BJ (cell line): ENCODE results near the gene CYP3A5. TPM values are rescaled to one million over a fixed set of nuclear protein-coding genes. Genes with fewer than 3 reads are reported as not detected.

ENCODE experiments used
- CTCF ChIA-PET: fragments of 350-600 bp; formaldehyde crosslinking; extraction: SDS; loops from one replicate; lab custom pipeline; 2021; ENCODE audit warnings: antibody characterized with exemption, inconsistent platforms; lab: Yijun Ruan, JAX
- POLR2A ChIA-PET: fragments of 300-600 bp; sonication (Branson Sonifier 250); formaldehyde crosslinking; extraction: SDS; loops from one replicate; lab custom pipeline; 2021; ENCODE audit warnings: antibody characterized with exemption; lab: Charles Lee
- DNase-seq: peaks from one replicate; pipeline ENCODE4 v3.0.0-alpha.2; 2011; ENCODE audit warnings: low read depth
- H3K27me3 ChIP-seq: 2 replicates; pipeline ENCODE4 v1.6.0; 2011; ENCODE audit warnings: low read length; ENCODE audit not compliant: control insufficient read depth, insufficient read depth
- H3K36me3 ChIP-seq: 2 replicates; pipeline ENCODE4 v1.5.1; 2011; ENCODE audit warnings: low read length; ENCODE audit not compliant: control insufficient read depth, insufficient read depth
- H3K4me3 ChIP-seq: 2 replicates; pipeline ENCODE4 v1.5.1; 2011; ENCODE audit warnings: low read depth, mild to moderate bottlenecking, control low read depth, low read length
- polyA plus RNA-seq: library from polyadenylated mRNA; depleted of rRNA; stranded (reverse); fragments of >200 nt; gene quantifications from 2 replicates; pipeline ENCODE4 v1.2.3, GENCODE V29; 2011
- TF ChIP-seq, protein P1 (sequence below): IDR thresholded peaks from 2 replicates; pipeline ENCODE4 v1.5.1; 2011; ENCODE audit warnings: low read depth, mild to moderate bottlenecking, control low read depth, inconsistent platforms, low read length, moderate library complexity; ENCODE audit not compliant: insufficient read depth

CYP3A5 gene
- polyA plus RNA-seq, 1 experiment: not detected

DNA sequence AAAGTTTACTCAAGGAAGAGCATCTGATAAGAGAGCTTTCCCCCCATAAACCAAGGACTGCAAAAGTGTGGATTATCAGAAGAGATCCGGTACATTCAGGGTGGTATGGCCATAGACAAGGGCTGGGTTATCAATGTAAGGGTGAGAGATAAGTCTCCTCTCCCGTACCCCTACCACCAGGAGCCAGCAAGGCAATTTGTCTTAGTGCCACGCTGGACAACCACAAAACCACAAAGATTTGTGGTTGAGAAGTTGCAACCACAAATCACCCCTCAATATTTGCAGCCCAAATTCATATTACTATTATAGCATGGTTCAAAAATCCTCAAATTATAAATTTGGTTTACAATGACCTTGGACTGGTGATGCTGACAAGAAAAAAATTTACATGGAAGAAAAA lies 65.3 kb downstream of the CYP3A5 start:
- Histone ChIP-seq H3K4me3 (no peak overlapping the region), H3K36me3 (peaks cover under 1% of the 10 kb centered on the region; the same call in 1 of the 2 replicates), H3K27me3 (peaks cover 2% of the 10 kb centered on the region; the same call in 1 of the 2 replicates)
- DNase-seq: no peak
- ChIA-PET POLR2A (no interaction called here), CTCF (no interaction called here)
- TF ChIP-seq, protein P1, sequence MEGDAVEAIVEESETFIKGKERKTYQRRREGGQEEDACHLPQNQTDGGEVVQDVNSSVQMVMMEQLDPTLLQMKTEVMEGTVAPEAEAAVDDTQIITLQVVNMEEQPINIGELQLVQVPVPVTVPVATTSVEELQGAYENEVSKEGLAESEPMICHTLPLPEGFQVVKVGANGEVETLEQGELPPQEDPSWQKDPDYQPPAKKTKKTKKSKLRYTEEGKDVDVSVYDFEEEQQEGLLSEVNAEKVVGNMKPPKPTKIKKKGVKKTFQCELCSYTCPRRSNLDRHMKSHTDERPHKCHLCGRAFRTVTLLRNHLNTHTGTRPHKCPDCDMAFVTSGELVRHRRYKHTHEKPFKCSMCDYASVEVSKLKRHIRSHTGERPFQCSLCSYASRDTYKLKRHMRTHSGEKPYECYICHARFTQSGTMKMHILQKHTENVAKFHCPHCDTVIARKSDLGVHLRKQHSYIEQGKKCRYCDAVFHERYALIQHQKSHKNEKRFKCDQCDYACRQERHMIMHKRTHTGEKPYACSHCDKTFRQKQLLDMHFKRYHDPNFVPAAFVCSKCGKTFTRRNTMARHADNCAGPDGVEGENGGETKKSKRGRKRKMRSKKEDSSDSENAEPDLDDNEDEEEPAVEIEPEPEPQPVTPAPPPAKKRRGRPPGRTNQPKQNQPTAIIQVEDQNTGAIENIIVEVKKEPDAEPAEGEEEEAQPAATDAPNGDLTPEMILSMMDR: no peak

DNA sequence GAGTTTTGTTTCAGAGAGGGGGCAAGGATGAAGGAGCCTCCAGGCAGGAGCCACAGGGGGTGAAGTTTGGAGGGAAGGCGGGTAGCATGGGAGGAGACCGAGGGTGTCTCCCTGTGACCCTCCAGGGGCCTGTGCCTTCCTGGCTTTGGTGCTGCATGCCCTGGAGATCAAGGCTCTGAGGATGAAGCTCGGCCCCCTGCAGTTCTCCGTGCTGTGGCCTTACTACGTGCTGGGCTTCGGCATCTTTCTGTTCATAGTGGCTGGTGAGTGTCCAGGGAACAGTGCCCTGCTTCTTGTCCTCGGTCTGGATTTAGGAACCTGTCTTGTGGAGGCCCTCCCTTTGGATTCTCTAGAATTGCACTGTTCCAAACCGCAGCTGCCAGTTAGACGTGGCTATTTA lies 72.2 kb downstream of the CYP3A5 start:
- H3K36me3 ChIP-seq: no peaks in the 10 kb centered on the region
- TF ChIP-seq, protein P1: no peak
- H3K4me3 ChIP-seq: no peak overlapping the region
- CTCF ChIA-PET: no interaction called here
- DNase-seq: no peak
- POLR2A ChIA-PET: no interaction called here
- H3K27me3 ChIP-seq: peaks cover 5% of the 10 kb centered on the region

DNA sequence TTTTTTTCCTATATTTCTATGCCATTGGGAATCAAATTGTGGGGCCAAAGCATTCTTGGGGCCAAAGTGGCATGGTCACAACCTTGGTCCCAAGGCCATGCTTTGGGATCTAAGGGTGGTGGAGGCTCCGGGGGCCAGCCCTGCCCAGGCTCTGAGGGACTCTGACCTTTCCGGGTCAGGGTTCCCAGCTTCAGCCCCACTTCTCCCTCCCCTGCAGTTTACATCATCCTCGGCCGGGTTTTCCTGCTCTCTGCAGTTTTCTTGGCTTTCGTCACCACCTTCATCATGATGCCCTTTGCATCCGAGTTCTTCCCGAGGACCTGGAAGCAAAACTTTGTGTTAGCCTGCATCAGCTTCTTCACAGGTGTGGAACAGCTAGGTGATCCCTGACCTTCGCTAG lies 73.3 kb downstream of the CYP3A5 start:
- H3K4me3 ChIP-seq: no peak overlapping the region
- TF ChIP-seq, protein P1: no peak
- ChIA-PET POLR2A (no interaction called here), CTCF (no interaction called here)
- peaks cover 5% of the 10 kb centered on the region for H3K27me3 ChIP-seq
- no peaks in the 10 kb centered on the region for H3K36me3 ChIP-seq
- no peak for DNase-seq

DNA sequence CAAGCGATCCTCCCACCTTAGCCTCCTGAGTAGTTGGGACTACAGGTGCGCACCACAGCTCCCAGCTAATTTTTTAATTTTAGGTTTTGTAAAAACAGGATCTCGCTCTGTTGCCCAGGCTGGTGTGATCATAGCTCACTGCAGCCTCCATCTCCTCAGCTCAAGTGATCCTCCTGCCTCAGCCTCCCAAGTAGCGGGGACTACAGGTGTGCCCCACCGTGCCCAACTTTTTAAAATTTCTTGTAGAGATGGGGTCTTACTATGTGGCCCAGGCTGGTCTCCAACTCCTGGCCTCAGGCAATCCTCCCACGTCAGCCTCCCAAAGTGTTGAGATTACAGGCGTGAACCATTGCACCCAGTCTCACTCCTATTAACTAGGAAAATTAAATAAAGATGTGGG lies 74.3 kb downstream of the CYP3A5 start:
- CTCF ChIA-PET: no interaction called here
- TF ChIP-seq, protein P1: no peak

DNA sequence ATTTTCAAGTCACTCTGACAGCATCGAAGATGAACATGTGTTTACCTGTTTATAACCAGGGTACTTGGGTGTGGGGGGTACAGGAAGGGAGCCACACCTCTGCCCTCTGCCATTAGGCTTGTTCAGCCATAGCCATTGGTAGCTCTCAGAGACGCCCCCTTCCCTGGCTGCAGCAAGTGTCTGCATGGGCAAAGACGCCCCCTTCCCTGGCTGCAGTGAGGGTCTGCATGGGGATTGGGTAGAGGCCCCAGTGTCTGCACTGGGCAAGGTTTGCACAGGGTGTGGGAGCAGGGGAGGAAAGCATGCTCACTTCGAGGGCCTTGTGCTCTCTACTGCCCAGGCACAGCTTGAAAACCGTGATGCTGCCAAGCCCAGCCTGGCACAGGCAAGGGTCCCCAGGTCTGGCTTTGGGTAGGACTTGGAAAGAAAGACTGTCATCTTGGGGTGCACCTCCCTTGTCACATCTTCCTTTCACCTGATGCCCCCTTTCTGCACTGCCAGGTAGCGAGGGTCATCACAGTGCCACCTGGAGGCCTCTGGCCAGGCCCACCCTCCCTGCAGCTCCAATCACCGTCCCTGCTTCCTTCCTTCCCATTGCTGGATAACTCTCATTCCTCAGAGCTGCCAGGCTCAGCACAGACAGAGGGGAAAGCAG lies 78.0 kb downstream of the CYP3A5 start:
- no peak overlapping the region for H3K4me3 ChIP-seq
- peaks cover 3% of the 10 kb centered on the region for H3K27me3 ChIP-seq
- TF ChIP-seq, protein P1: no peak
- ChIA-PET CTCF (interaction anchor here (1.7 kb wide), 1 partner anchor 14 kb away, joined by 4 read pairs; the partner anchor contains the start of gene ZSCAN25), POLR2A (no interaction called here)
- DNase-seq: no peak
- H3K36me3 ChIP-seq: no peaks in the 10 kb centered on the region

More for the DNA sequence above, 74.3 kb downstream of the CYP3A5 start:
- POLR2A ChIA-PET: no interaction called here
- Histone ChIP-seq H3K36me3 (no peaks in the 10 kb centered on the region), H3K27me3 (peaks cover 5% of the 10 kb centered on the region), H3K4me3 (no peak overlapping the region)
- DNase-seq: no peak
